Measurements from ENCODE around the gene POLE4.

DNA sequence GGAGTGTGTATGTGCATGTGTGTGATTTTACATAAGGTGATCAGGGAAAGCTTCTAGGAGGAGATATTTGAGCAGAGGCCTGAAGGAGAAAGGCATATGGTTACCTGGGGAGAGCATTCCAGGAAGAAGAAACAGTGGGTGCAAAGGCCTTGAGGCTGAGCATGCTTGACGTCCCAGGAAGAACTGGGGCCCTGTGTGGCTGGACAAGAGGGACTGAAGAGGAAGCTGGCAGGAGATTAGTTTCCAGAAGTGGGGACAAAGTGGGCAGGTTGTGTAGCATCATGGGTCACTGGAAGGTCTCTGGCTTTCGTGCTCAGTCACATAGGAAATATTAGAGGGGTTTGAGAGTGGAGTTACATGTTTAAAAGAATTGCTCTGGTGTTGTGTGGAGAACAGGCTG is 42.0 kb upstream of the POLE4 start:
- TF ChIP-seq, protein P1, sequence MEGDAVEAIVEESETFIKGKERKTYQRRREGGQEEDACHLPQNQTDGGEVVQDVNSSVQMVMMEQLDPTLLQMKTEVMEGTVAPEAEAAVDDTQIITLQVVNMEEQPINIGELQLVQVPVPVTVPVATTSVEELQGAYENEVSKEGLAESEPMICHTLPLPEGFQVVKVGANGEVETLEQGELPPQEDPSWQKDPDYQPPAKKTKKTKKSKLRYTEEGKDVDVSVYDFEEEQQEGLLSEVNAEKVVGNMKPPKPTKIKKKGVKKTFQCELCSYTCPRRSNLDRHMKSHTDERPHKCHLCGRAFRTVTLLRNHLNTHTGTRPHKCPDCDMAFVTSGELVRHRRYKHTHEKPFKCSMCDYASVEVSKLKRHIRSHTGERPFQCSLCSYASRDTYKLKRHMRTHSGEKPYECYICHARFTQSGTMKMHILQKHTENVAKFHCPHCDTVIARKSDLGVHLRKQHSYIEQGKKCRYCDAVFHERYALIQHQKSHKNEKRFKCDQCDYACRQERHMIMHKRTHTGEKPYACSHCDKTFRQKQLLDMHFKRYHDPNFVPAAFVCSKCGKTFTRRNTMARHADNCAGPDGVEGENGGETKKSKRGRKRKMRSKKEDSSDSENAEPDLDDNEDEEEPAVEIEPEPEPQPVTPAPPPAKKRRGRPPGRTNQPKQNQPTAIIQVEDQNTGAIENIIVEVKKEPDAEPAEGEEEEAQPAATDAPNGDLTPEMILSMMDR (IDR thresholded peaks at IDR 0.05) = no peak
- no peak for TF ChIP-seq POLR2A (IDR thresholded peaks at IDR 0.05)

Data from testis (tissue), 2 donors.